ENCODE data around the gene PFDN5.

Gene PFDN5

GRCh38 chr12:53344824-53345485 lies 49.6 kb downstream of the PFDN5 start:
- peak; percentile 70 to 93 (median 82) for DNase-seq
- intact Hi-C loops (cut with DNase I) = loop anchor here (1.0 kb wide), 1 partner anchor 20 kb away; no protein-coding TSS in a partner anchor

- intact Hi-C loops (cut with DNase I) = loop anchor here (1.0 kb wide), 1 partner anchor 20 kb away; no protein-coding TSS in a partner anchor
- no peak for DNase-seq
Measured at GRCh38 chr12:53345486-53346188, 50.3 kb downstream of the PFDN5 start.

GRCh38 chr12:53346491-53346890 lies 51.1 kb downstream of the PFDN5 start:
- intact Hi-C loops (cut with DNase I) = no loop called here
- DNase-seq = no peak

DNA sequence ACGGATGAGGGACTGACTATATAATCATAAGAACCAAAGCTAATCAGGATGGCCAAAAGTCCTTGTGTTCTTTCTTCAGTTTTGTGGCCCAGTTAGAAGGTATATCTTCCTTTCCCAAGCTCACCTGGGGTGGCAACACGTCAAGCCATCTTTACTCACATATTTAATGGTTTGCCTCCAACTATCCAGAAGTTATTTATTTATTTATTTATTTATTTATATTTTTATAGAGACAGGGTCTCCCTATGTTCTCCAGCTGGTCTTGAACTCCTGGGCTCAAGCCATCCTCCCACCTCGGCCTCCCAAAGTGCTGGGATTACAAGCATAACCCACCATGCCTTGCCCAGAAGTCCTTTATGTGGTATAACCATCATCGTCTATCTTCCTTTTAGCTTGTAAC lies 52.6 kb downstream of the PFDN5 start:
- intact Hi-C loops (cut with DNase I) = no loop called here
- no peak for DNase-seq
